K562 (cell line): ENCODE measurements around the gene NR1D2. TPM values are rescaled to one million over a fixed set of nuclear protein-coding genes. Genes with fewer than 3 reads are reported as not detected.

Experiments
- BRCA1 ChIP-seq, 2 experiments: fragments of 450-650 bp in 1 of 2; sonication (generic) in 1 of 2; formaldehyde crosslinking in 1 of 2; IDR thresholded peaks; 2 replicates each; pipeline versions ENCODE4 v1.5.0 to v1.6.1; 2017 to 2020; ENCODE audit warnings: mild to moderate bottlenecking in 1 of 2, missing genetic modification reagents in 1 of 2
- BRF1 ChIP-seq: IDR thresholded peaks from 3 replicates; pipeline ENCODE4 v1.6.1; 2011; ENCODE audit warnings: borderline replicate concordance, mild to moderate bottlenecking; ENCODE audit not compliant: insufficient read length; ENCODE audit errors: extremely low read depth
- CBX3 ChIP-seq, 2 experiments: IDR thresholded peaks; 1 replicate in 1 of 2; 2 replicates in 1 of 2; pipeline ENCODE4 v1.6.1; 2012; ENCODE audit warnings: inconsistent platforms in 2 of 2, low read length in 2 of 2, borderline replicate concordance in 1 of 2, control low read depth in 1 of 2
- CREBBP ChIP-seq: IDR thresholded peaks from one replicate; pipeline ENCODE4 v1.6.1; 2012; ENCODE audit warnings: low read depth, mild to moderate bottlenecking, control low read depth, inconsistent platforms, low read length
- ETV5 ChIP-seq: sonication (generic); formaldehyde crosslinking; IDR thresholded peaks from 2 replicates; pipeline ENCODE4 v1.4.0; 2020; ENCODE audit warnings: low read depth, mild to moderate bottlenecking, missing genetic modification reagents
- GTF3C2 ChIP-seq: IDR thresholded peaks from 3 replicates; pipeline ENCODE4 v1.6.1; 2011; ENCODE audit warnings: borderline replicate concordance, mild to moderate bottlenecking, moderate library complexity; ENCODE audit not compliant: insufficient read length; ENCODE audit errors: extremely low read depth
- HMGXB4 ChIP-seq: sonication (generic); formaldehyde crosslinking; IDR thresholded peaks from 2 replicates; pipeline ENCODE4 v1.8.1; 2023; ENCODE audit warnings: mild to moderate bottlenecking, missing genetic modification reagents
- MCM3 ChIP-seq: fragments of 450-650 bp; IDR thresholded peaks from 2 replicates; pipeline ENCODE4 v1.6.1; 2016
- NFE2L1 ChIP-seq: fragments of 450-650 bp; IDR thresholded peaks from 2 replicates; pipeline ENCODE4 v1.6.1; 2016; ENCODE audit warnings: missing genetic modification characterization, low read depth, mild to moderate bottlenecking, missing compliant biosample characterization, moderate library complexity, borderline replicate concordance
- PATZ1 ChIP-seq: fragments of 250-450 bp; sonication (Bioruptor Pico); IDR thresholded peaks from 2 replicates; pipeline ENCODE4 v1.5.0; 2020; ENCODE audit warnings: mild to moderate bottlenecking, borderline replicate concordance
- PTBP1 ChIP-seq: fragments of 200-400 bp; formaldehyde crosslinking; IDR thresholded peaks from 2 replicates; pipeline ENCODE4 v1.6.1; 2017; ENCODE audit warnings: low read depth, low read length
- RCOR1 ChIP-seq, 2 experiments: IDR thresholded peaks; 2 replicates each; pipeline ENCODE4 v1.6.1; 2012; ENCODE audit warnings: low read depth in 2 of 2, low read length in 2 of 2, borderline replicate concordance in 1 of 2, improper control_type of control experiment in 1 of 2
- SIN3B ChIP-seq: fragments of 450-650 bp; IDR thresholded peaks from 2 replicates; pipeline ENCODE4 v1.6.1; 2017; ENCODE audit warnings: low read depth, mild to moderate bottlenecking, moderate library complexity
- TAF9B ChIP-seq: fragments of 450-650 bp; IDR thresholded peaks from 2 replicates; pipeline ENCODE4 v1.6.1; 2018; ENCODE audit warnings: mild to moderate bottlenecking; ENCODE audit not compliant: partially characterized antibody
- ZBTB17 ChIP-seq: fragments of 450-650 bp; formaldehyde crosslinking; IDR thresholded peaks from 2 replicates; pipeline ENCODE4 v1.4.0; 2020; ENCODE audit warnings: mild to moderate bottlenecking
- ZC3H4 ChIP-seq: sonication (generic); formaldehyde crosslinking; IDR thresholded peaks from 2 replicates; pipeline ENCODE4 v1.9.0; 2021; ENCODE audit warnings: missing genetic modification reagents, borderline replicate concordance
- ZNF224 ChIP-seq: sonication (generic); formaldehyde crosslinking; IDR thresholded peaks from 2 replicates; pipeline ENCODE4 v1.8.0; 2022; ENCODE audit warnings: mild to moderate bottlenecking, missing genetic modification reagents
- ZNF695 ChIP-seq: fragments of 450-650 bp; formaldehyde crosslinking; IDR thresholded peaks from 2 replicates; pipeline ENCODE4 v1.4.0; 2020; ENCODE audit warnings: mild to moderate bottlenecking, moderate library complexity
- ZNF699 ChIP-seq: fragments of 250-450 bp; sonication (Bioruptor Pico); IDR thresholded peaks from 2 replicates; pipeline ENCODE4 v1.8.0; 2021; ENCODE audit warnings: mild to moderate bottlenecking, moderate library complexity; ENCODE audit not compliant: insufficient replicate concordance
- ZNF830 ChIP-seq: fragments of 250-450 bp; sonication (Bioruptor Pico); IDR thresholded peaks from 2 replicates; pipeline ENCODE4 v1.5.0; 2021; ENCODE audit warnings: mild to moderate bottlenecking
- ZZZ3 ChIP-seq: fragments of 450-650 bp; IDR thresholded peaks from 2 replicates; pipeline ENCODE4 v1.6.1; 2016; ENCODE audit warnings: antibody characterized with exemption, mild to moderate bottlenecking, moderate library complexity
- polyA plus RNA-seq, 8 experiments: library from polyadenylated mRNA; depleted of rRNA in 4 of 8; stranded (reverse) in 5 of 8; unstranded in 3 of 8; fragments of >200 nt; fragmentation: Nextera tagmentation in 2 of 8; fragmentation: Illumina TruSeq in 1 of 8; extraction: Ambion mirVana in 2 of 8; extraction: Trizol in 1 of 8; gene quantifications; 2 replicates each; pipeline versions ENCODE4 v1.2.1 to v1.2.3, GENCODE V29; 2011 to 2014; ENCODE audit warnings: inconsistent platforms in 1 of 8, missing spikeins in 1 of 8
- total RNA-seq, 7 experiments: library from RNA; depleted of rRNA in 6 of 7; stranded (reverse); fragments of >200 nt in 6 of 7; fragmentation: Illumina TruSeq in 2 of 7; extraction: Trizol in 2 of 7; gene quantifications; 2 replicates each; pipeline versions ENCODE4 v1.2.1 to v1.2.3, GENCODE V29; 2011 to 2021; ENCODE audit warnings: low replicate concordance in 1 of 7

NR1D2 gene
- total and polyA plus RNA-seq, 9 of the 15 experiments (the other 6 are each of a cell fraction or from before 2014, with no cell fraction given): 1.2 to 5.5 (median 2.9) TPM

GRCh38 chr3:23944861-23945662 lies at the start of gene NR1D2 (continued):
- no peak for TF ChIP-seq ZBTB17 (CRISPR knock-in tag)
- no peak for TF ChIP-seq NFE2L1 (tag)
- TF ChIP-seq GTF3C2: no peak
- no peak for TF ChIP-seq ZC3H4
- TF ChIP-seq MCM3: no peak
- TF ChIP-seq TAF9B: no peak
- 0 out of 2 replicates have a peak, but pooled peaks have one; percentile 9 for TF ChIP-seq ETV5
- TF ChIP-seq ZNF699 (CRISPR knock-in tag): no peak
- no peak for TF ChIP-seq ZNF695 (CRISPR knock-in tag)
- TF ChIP-seq ZNF830 (CRISPR knock-in tag): no peak
- TF ChIP-seq ZNF224 (CRISPR knock-in tag): no peak
- TF ChIP-seq HMGXB4 (CRISPR knock-in tag): 0 out of 2 replicates have a peak, but pooled peaks have one; percentile 3
- TF ChIP-seq PTBP1: no peak
- no peak for TF ChIP-seq BRCA1 (IDR thresholded peaks at IDR 0.05)
- no peak for TF ChIP-seq BRCA1 (CRISPR knock-in tag; IDR thresholded peaks at IDR 0.05)
- TF ChIP-seq CREBBP: no peak
- TF ChIP-seq CBX3 (IDR thresholded peaks at IDR 0.05; ENCODE audit: borderline replicate concordance in 1 of 2, low read length in 2 of 2): no peak
- peak; percentile 72 for TF ChIP-seq SIN3B
- TF ChIP-seq ZZZ3: no peak
- TF ChIP-seq BRF1: no peak
- TF ChIP-seq RCOR1 (IDR thresholded peaks at IDR 0.05; ENCODE audit: borderline replicate concordance in 1 of 2, low read depth in 2 of 2, low read length in 2 of 2): 0 out of 4 replicates have a peak, but pooled peaks of 1 of the 2 experiments have one; percentile 29
- no peak for TF ChIP-seq PATZ1 (CRISPR knock-in tag)
